Measurements from ENCODE around the gene SCGB3A2.

The SCGB3A2 gene

GRCh38 chr5:147887026-147887627, 8.6 kb downstream of the SCGB3A2 start:
- TF ChIP-seq EZH2phosphoT487 (IDR thresholded peaks at IDR 0.05; ENCODE audit: borderline replicate concordance, low read length) = no peak
- TF ChIP-seq CTCF (IDR thresholded peaks at IDR 0.05; ENCODE audit: low read depth, low read length, poor library complexity, severe bottlenecking) = peak; percentile 72
- no peaks in the 10 kb centered on the region for H3K79me2 ChIP-seq (ENCODE audit: control insufficient read depth, low read length)
- no peaks in the 10 kb centered on the region for H3K9me3 ChIP-seq (ENCODE audit: control insufficient read depth, insufficient read depth, low read length)
- no peaks in the 10 kb centered on the region for H3K9me2 ChIP-seq (replicated peaks; ENCODE audit: control insufficient read depth, low read length)
- no peaks in the 10 kb centered on the region for H3K4me1 ChIP-seq (ENCODE audit: control insufficient read depth, low read length)
- no peaks in the 10 kb centered on the region for H3K36me3 ChIP-seq (ENCODE audit: control insufficient read depth, low read length)
- H3F3A ChIP-seq (ENCODE audit: control insufficient read depth, insufficient read depth) = no peaks in the 10 kb centered on the region
- no peak overlapping the region for H3K27ac ChIP-seq (ENCODE audit: low read depth, low read length)
- peaks cover 8% of the 10 kb centered on the region; the same call in 1 of the 2 replicates for H3K27me3 ChIP-seq (ENCODE audit: control insufficient read depth, low read length)
- no peak overlapping the region for H3K4me2 ChIP-seq (ENCODE audit: low read length)
- no peak overlapping the region for H3K4me3 ChIP-seq (ENCODE audit: low read length)
- no peaks in the 10 kb centered on the region for H4K20me1 ChIP-seq (ENCODE audit: control insufficient read depth, insufficient read depth, low read depth, low read length)

- Histone ChIP-seq H3F3A (ENCODE audit: control insufficient read depth, insufficient read depth) (no peaks in the 10 kb centered on the region), H3K9me2 (replicated peaks; ENCODE audit: control insufficient read depth, low read length) (no peaks in the 10 kb centered on the region), H3K4me2 (ENCODE audit: low read length) (no peak overlapping the region), H3K27ac (ENCODE audit: low read depth, low read length) (no peak overlapping the region), H3K9me3 (ENCODE audit: control insufficient read depth, insufficient read depth, low read length) (no peaks in the 10 kb centered on the region), H3K79me2 (ENCODE audit: control insufficient read depth, low read length) (no peaks in the 10 kb centered on the region), H3K27me3 (ENCODE audit: control insufficient read depth, low read length) (peaks cover 8% of the 10 kb centered on the region; the same call in 1 of the 2 replicates), H3K4me3 (ENCODE audit: low read length) (no peak overlapping the region), H4K20me1 (ENCODE audit: control insufficient read depth, insufficient read depth, low read depth, low read length) (no peaks in the 10 kb centered on the region), H3K4me1 (ENCODE audit: control insufficient read depth, low read length) (no peaks in the 10 kb centered on the region), H3K36me3 (ENCODE audit: control insufficient read depth, low read length) (no peaks in the 10 kb centered on the region)
- TF ChIP-seq CTCF (IDR thresholded peaks at IDR 0.05; ENCODE audit: low read depth, low read length, poor library complexity, severe bottlenecking) (no peak), EZH2phosphoT487 (IDR thresholded peaks at IDR 0.05; ENCODE audit: borderline replicate concordance, low read length) (no peak)
These were observed 9.4 kb downstream of the SCGB3A2 start for GRCh38 chr5:147887930-147888329.

- no peak overlapping the region for H3K4me3 ChIP-seq (ENCODE audit: low read length)
- TF ChIP-seq EZH2phosphoT487 (IDR thresholded peaks at IDR 0.05; ENCODE audit: borderline replicate concordance, low read length) (no peak), CTCF (IDR thresholded peaks at IDR 0.05; ENCODE audit: low read depth, low read length, poor library complexity, severe bottlenecking) (no peak)
- H3K4me2 ChIP-seq (ENCODE audit: low read length) = no peak overlapping the region
- H3K79me2 ChIP-seq (ENCODE audit: control insufficient read depth, low read length) = no peaks in the 10 kb centered on the region
- H3K9me3 ChIP-seq (ENCODE audit: control insufficient read depth, insufficient read depth, low read length) = no peaks in the 10 kb centered on the region
- H3F3A ChIP-seq (ENCODE audit: control insufficient read depth, insufficient read depth) = no peaks in the 10 kb centered on the region
- peaks cover 4% of the 10 kb centered on the region; the same call in 1 of the 2 replicates for H3K27me3 ChIP-seq (ENCODE audit: control insufficient read depth, low read length)
- H3K9me2 ChIP-seq (replicated peaks; ENCODE audit: control insufficient read depth, low read length) = no peaks in the 10 kb centered on the region
- H3K4me1 ChIP-seq (ENCODE audit: control insufficient read depth, low read length) = no peaks in the 10 kb centered on the region
- no peaks in the 10 kb centered on the region for H4K20me1 ChIP-seq (ENCODE audit: control insufficient read depth, insufficient read depth, low read depth, low read length)
- no peaks in the 10 kb centered on the region for H3K36me3 ChIP-seq (ENCODE audit: control insufficient read depth, low read length)
- no peak overlapping the region for H3K27ac ChIP-seq (ENCODE audit: low read depth, low read length)
These were observed 14.3 kb downstream of the SCGB3A2 start for GRCh38 chr5:147892696-147893296.

Measured in DOHH2 (cell line).